Upper lobe of left lung (tissue), 4 donors: ENCODE results near the gene TMEM235.

Source experiments
- CTCF ChIP-seq, 6 experiments: fragments of 450-650 bp in 4 of 6; fragments of 200-600 bp in 2 of 6; sonication (generic) in 2 of 6; IDR thresholded peaks; one replicate each; pipeline ENCODE4 v1.5.1; 2016 to 2019; ENCODE audit warnings: antibody characterized with exemption in 6 of 6
- EP300 ChIP-seq, 4 donors: sonication (generic); formaldehyde crosslinking; IDR thresholded peaks; one replicate each; pipeline ENCODE4 v1.5.1; 2017; ENCODE audit warnings: antibody characterized with exemption in 4 of 4, control low read depth in 2 of 4
- POLR2A ChIP-seq, 4 donors: fragments of 450-650 bp; IDR thresholded peaks; one replicate each; pipeline ENCODE4 v1.5.1; 2016 to 2017; ENCODE audit warnings: antibody characterized with exemption in 4 of 4, mild to moderate bottlenecking in 2 of 4
- POLR2AphosphoS5 ChIP-seq, 2 donors: sonication (generic); formaldehyde crosslinking; IDR thresholded peaks; one replicate each; pipeline ENCODE4 v1.5.1; 2017; ENCODE audit warnings: antibody characterized with exemption in 2 of 2

- TF ChIP-seq POLR2A (IDR thresholded peaks at IDR 0.05) = no peak
- TF ChIP-seq CTCF (IDR thresholded peaks at IDR 0.05) = no peak
- no peak for TF ChIP-seq EP300 (IDR thresholded peaks at IDR 0.05)
- TF ChIP-seq POLR2AphosphoS5 (IDR thresholded peaks at IDR 0.05) = peak; percentile 29 to 77
Measured at GRCh38 chr17:78214016-78214705, 17.3 kb upstream of the TMEM235 start, which contains the start of gene BIRC5.
